NCI-H510A treated with DMSO at 0.1 percent for 48 hours (cell line): ENCODE measurements around the gene DIP2C.
A peak's percentile ranks its signal among the peaks of the same experiment; 100 is the strongest.
"Not testable (repeated sequence)": the region's sequence is repeated elsewhere in the genome, so short reads cannot be mapped to it uniquely, and the experiment has no call there.

ENCODE experiments used
- DNase-seq: peaks from one replicate; lab custom pipeline; 2025; lab: John Stamatoyannopoulos, UW

The DIP2C gene

GRCh38 chr10:375815-376505 is 313.5 kb downstream of the DIP2C start:
- DNase-seq, result no peak

- DNase-seq, result no peak
Measured at GRCh38 chr10:374354-374753, 315.1 kb downstream of the DIP2C start.

- no peak for DNase-seq
Measured at GRCh38 chr10:373526-374309, 315.8 kb downstream of the DIP2C start.

GRCh38 chr10:373015-373414 is 316.5 kb downstream of the DIP2C start:
- no peak for DNase-seq

GRCh38 chr10:372566-372965 is 316.9 kb downstream of the DIP2C start:
- no peak for DNase-seq

- DNase-seq, result no peak
Measured at GRCh38 chr10:371515-371914, 318.0 kb downstream of the DIP2C start.

GRCh38 chr10:370449-370825 is 319.0 kb downstream of the DIP2C start:
- DNase-seq, result no peak

- no peak for DNase-seq
Measured at GRCh38 chr10:369684-370448, 319.6 kb downstream of the DIP2C start.

- DNase-seq, result no peak
Measured at GRCh38 chr10:369221-369683, 320.2 kb downstream of the DIP2C start.

- no peak for DNase-seq
Measured at GRCh38 chr10:368579-369220, 320.8 kb downstream of the DIP2C start.

GRCh38 chr10:368107-368506 is 321.4 kb downstream of the DIP2C start:
- DNase-seq, result not testable (repeated sequence)

GRCh38 chr10:367636-368035 is 321.8 kb downstream of the DIP2C start:
- DNase-seq, result no peak

- peak; percentile 4 for DNase-seq
Measured at GRCh38 chr10:366186-366585, 323.3 kb downstream of the DIP2C start.

GRCh38 chr10:364267-364775 is 325.1 kb downstream of the DIP2C start:
- DNase-seq, result no peak

GRCh38 chr10:363152-363551 is 326.3 kb downstream of the DIP2C start:
- no peak for DNase-seq

- DNase-seq, result peak; percentile 51
Measured at GRCh38 chr10:361203-362081, 328.0 kb downstream of the DIP2C start.

- no peak for DNase-seq
Measured at GRCh38 chr10:360653-361052, 328.8 kb downstream of the DIP2C start.

- DNase-seq, result no peak
Measured at GRCh38 chr10:359762-360161, 329.7 kb downstream of the DIP2C start.

- no peak for DNase-seq
Measured at GRCh38 chr10:359093-359492, 330.4 kb downstream of the DIP2C start.

- DNase-seq, result no peak
Measured at GRCh38 chr10:357201-357950, 332.1 kb downstream of the DIP2C start.
